OCI-LY7 (cell line): ENCODE results near the gene BCAT1. TPM values are rescaled to one million over a fixed set of nuclear protein-coding genes. Genes with fewer than 3 reads are reported as not detected.

Experiments used
- BruUV-seq: library from RNA; stranded (reverse); fragments of 400-500 nt; replicated peaks from 2 replicates; lab custom pipeline; 2021; lab: Mats Ljungman, UMichigan
- CTCF ChIA-PET: fragments of 300-600 bp; sonication (Branson Sonifier 250); formaldehyde crosslinking; loops from one replicate; lab custom pipeline; 2022; ENCODE audit warnings: antibody characterized with exemption; ENCODE audit not compliant: unreplicated experiment; lab: Charles Lee
- POLR2A ChIA-PET: fragments of 300-600 bp; sonication (Branson Sonifier 250); formaldehyde crosslinking; loops from one replicate; lab custom pipeline; 2022; ENCODE audit warnings: antibody characterized with exemption; lab: Charles Lee
- DNase-seq: peaks from one replicate; pipeline ENCODE4 v3.0.0-alpha.2; 2015; ENCODE audit warnings: low spot score
- H2AFZ ChIP-seq: fragments of 200-600 bp; sonication (generic), shearing (Covaris generic); 2 replicates; pipeline ENCODE4 v1.6.1; 2014; ENCODE audit warnings: mild to moderate bottlenecking, antibody characterized with exemption, low read length, moderate library complexity
- H3K27ac ChIP-seq: fragments of 200-600 bp; sonication (generic); 2 replicates; pipeline ENCODE4 v1.5.1; 2014; ENCODE audit warnings: mixed run types, low read depth, mild to moderate bottlenecking, moderate library complexity, low read length, inconsistent platforms; ENCODE audit not compliant: poor library complexity, severe bottlenecking
- H3K36me3 ChIP-seq: fragments of 200-600 bp; sonication (generic); 2 replicates; pipeline ENCODE4 v1.6.1; 2014; ENCODE audit warnings: mild to moderate bottlenecking, antibody characterized with exemption, low read length, moderate library complexity, mixed read lengths; ENCODE audit not compliant: insufficient read depth
- H3K4me1 ChIP-seq: fragments of 200-600 bp; sonication (generic); 2 replicates; pipeline ENCODE4 v1.5.1; 2014; ENCODE audit warnings: mild to moderate bottlenecking, low read length; ENCODE audit not compliant: insufficient read depth, poor library complexity, severe bottlenecking
- H3K4me2 ChIP-seq: fragments of 200-600 bp; sonication (generic); 2 replicates; pipeline ENCODE4 v1.6.1; 2014; ENCODE audit warnings: mild to moderate bottlenecking, low read length
- H3K4me3 ChIP-seq: fragments of 200-600 bp; sonication (generic); 2 replicates; pipeline ENCODE4 v1.5.1; 2014; ENCODE audit warnings: mild to moderate bottlenecking, low read depth, low read length; ENCODE audit not compliant: poor library complexity, severe bottlenecking
- H3K79me2 ChIP-seq: fragments of 200-600 bp; sonication (generic); 2 replicates; pipeline ENCODE4 v1.6.1; 2016; ENCODE audit warnings: low read depth, mild to moderate bottlenecking, low read length, moderate library complexity, mixed read lengths; ENCODE audit not compliant: insufficient read depth
- H3K9me2 ChIP-seq: fragments of 200-600 bp; sonication (generic); 2 replicates; pipeline ENCODE4 v1.6.1; 2016; ENCODE audit warnings: mild to moderate bottlenecking, low read length, mixed read lengths; ENCODE audit not compliant: insufficient read depth
- H3K9me3 ChIP-seq: fragments of 200-600 bp; sonication (generic); 2 replicates; pipeline ENCODE4 v1.6.1; 2014; ENCODE audit warnings: mild to moderate bottlenecking, mixed run types, low read length, mixed read lengths
- H4K20me1 ChIP-seq: fragments of 200-600 bp; sonication (generic); 2 replicates; pipeline ENCODE4 v1.6.1; 2014; ENCODE audit warnings: mild to moderate bottlenecking, antibody characterized with exemption, low read length, moderate library complexity, mixed read lengths; ENCODE audit not compliant: insufficient read depth
- CTCF ChIP-seq: fragments of 200-600 bp; sonication (generic); conservative IDR thresholded peaks from 2 replicates; pipeline ENCODE4 v1.5.1; 2014; ENCODE audit warnings: mild to moderate bottlenecking, antibody characterized with exemption, low read length, moderate library complexity, mixed read lengths
- EZH2phosphoT487 ChIP-seq: fragments of 200-600 bp; sonication (generic); IDR thresholded peaks from 2 replicates; pipeline ENCODE4 v1.6.1; 2018; ENCODE audit warnings: low read depth, borderline replicate concordance, mild to moderate bottlenecking, mixed run types, antibody characterized with exemption, low read length, moderate library complexity, mixed read lengths
- intact Hi-C: fragments of 100-400 bp; cut with micrococcal nuclease; formaldehyde crosslinking; loops from one replicate; pipeline ENCODE4 v1.10.0; 2022; ENCODE audit not compliant: unreplicated experiment
- total RNA-seq, 2 experiments: library from RNA; depleted of rRNA in 1 of 2; stranded (reverse); fragments of >200 nt in 1 of 2; shearing (Covaris generic) in 1 of 2; gene quantifications; 2 replicates each; pipeline ENCODE4 v1.2.3, GENCODE V29; 2014 to 2022

BCAT1 gene
- total RNA-seq, 2 experiments from 2014 or later, result 121 to 207 TPM

GRCh38 chr12:24937553-24938244 is 11.2 kb downstream of the BCAT1 start:
- H3K27ac ChIP-seq, result no peak overlapping the region
- no peak overlapping the region for H3K4me2 ChIP-seq
- H2AFZ ChIP-seq, result no peak overlapping the region
- peaks cover 6% of the 10 kb centered on the region; the same call in 1 of the 2 replicates for H3K9me3 ChIP-seq
- peaks cover 88% of the 10 kb centered on the region for H3K36me3 ChIP-seq
- no peak overlapping the region for H3K4me3 ChIP-seq
- H3K9me2 ChIP-seq, result no peaks in the 10 kb centered on the region
- ChIA-PET POLR2A (no interaction called here), CTCF (no interaction called here)
- H3K79me2 ChIP-seq, result peaks cover 97% of the 10 kb centered on the region
- DNase-seq, result no peak
- H4K20me1 ChIP-seq, result no peaks in the 10 kb centered on the region
- TF ChIP-seq EZH2phosphoT487 (no peak), CTCF (no peak)
- no TSS peak for BruUV-seq
- peaks cover 12% of the 10 kb centered on the region for H3K4me1 ChIP-seq
- intact Hi-C loops, result no loop called here

GRCh38 chr12:24933694-24934407 is 15.1 kb downstream of the BCAT1 start:
- Histone ChIP-seq H3K27ac (no peak overlapping the region), H4K20me1 (peaks cover 9% of the 10 kb centered on the region), H2AFZ (no peak overlapping the region), H3K9me3 (peaks cover 6% of the 10 kb centered on the region; the same call in 1 of the 2 replicates), H3K9me2 (no peaks in the 10 kb centered on the region), H3K4me1 (peaks cover 43% of the 10 kb centered on the region), H3K79me2 (peaks cover 96% of the 10 kb centered on the region), H3K36me3 (peaks cover 69% of the 10 kb centered on the region), H3K4me2 (no peak overlapping the region), H3K4me3 (no peak overlapping the region)
- ChIA-PET POLR2A (interaction anchor here (5.3 kb wide), 1 partner anchor 12 kb away, joined by 27 read pairs; no protein-coding TSS in a partner anchor), CTCF (no interaction called here)
- intact Hi-C loops, result no loop called here
- TF ChIP-seq CTCF, result no peak
- TF ChIP-seq EZH2phosphoT487, result no peak
- BruUV-seq, result no TSS peak
- no peak for DNase-seq
